HCT116 (cell line): Measurements from ENCODE around the gene GTF3C2. TPM values are rescaled to one million over a fixed set of nuclear protein-coding genes. Genes with fewer than 3 reads are reported as not detected.

Source experiments
- ATAC-seq: fragments of 200-7000 bp; cut with Tn5 transposase; 2 replicates; pipeline ENCODE4 v1.9.1; 2020; ENCODE audit warnings: mild to moderate bottlenecking, moderate library complexity
- BruUV-seq: library from RNA; stranded (reverse); fragments of 400-500 nt; replicated peaks from 2 replicates; lab custom pipeline; 2021; lab: Mats Ljungman, UMichigan
- CTCF ChIA-PET: fragments of 300-600 bp; sonication (Branson Sonifier 250); formaldehyde crosslinking; loops from one replicate; lab custom pipeline; 2021; ENCODE audit warnings: antibody characterized with exemption; lab: Charles Lee
- POLR2A ChIA-PET: fragments of 300-600, 350-600 bp; sonication (Branson Sonifier 250); formaldehyde crosslinking; loops from one replicate; lab custom pipeline; 2021; ENCODE audit warnings: antibody characterized with exemption; lab: Charles Lee
- RAD21 ChIA-PET, 2 experiments: fragments of 300-600 bp; sonication (Branson Sonifier 250); formaldehyde crosslinking; loops; one replicate each; lab custom pipeline; 2023; ENCODE audit warnings: low total read pairs in 2 of 2; ENCODE audit not compliant: uncharacterized antibody in 2 of 2, unreplicated experiment in 2 of 2, low non-redundant PET in 1 of 2; lab: Charles Lee
- DNase-seq: peaks from one replicate; pipeline ENCODE4 v3.0.0-alpha.2; 2010; ENCODE audit warnings: low read depth, low spot score
- H2AFZ ChIP-seq: fragments of 200-600 bp; shearing (Covaris generic), sonication (generic); 2 replicates; pipeline ENCODE4 v1.6.1; 2017; ENCODE audit warnings: low read depth, mixed run types, mixed read lengths, antibody characterized with exemption, low read length; ENCODE audit not compliant: poor library complexity, severe bottlenecking
- H3K27ac ChIP-seq: 2 replicates; pipeline ENCODE4 v1.5.1; 2012; ENCODE audit warnings: low read depth, low read length
- H3K27me3 ChIP-seq: fragments of 200-600 bp; sonication (generic); 2 replicates; pipeline ENCODE4 v1.6.1; 2016; ENCODE audit warnings: mixed run types, low read length, mixed read lengths; ENCODE audit not compliant: insufficient read depth
- H3K36me3 ChIP-seq, 2 experiments: fragments of 200-500 bp in 1 of 2; fragments of 200-600 bp in 1 of 2; sonication (Bioruptor generic) in 1 of 2; sonication (generic) in 1 of 2; 2 replicates each; pipeline versions ENCODE4 v1.5.1 to v1.6.1; 2014 to 2016; ENCODE audit warnings: low read length in 2 of 2, inconsistent platforms in 1 of 2, mixed read lengths in 1 of 2, mixed run types in 1 of 2; ENCODE audit not compliant: insufficient read depth in 2 of 2, control insufficient read depth in 1 of 2
- H3K4me1 ChIP-seq, 2 experiments: fragments of 200-600 bp in 1 of 2; sonication (generic) in 1 of 2; 2 replicates each; pipeline versions ENCODE4 v1.5.1 to v1.6.1; 2012 to 2017; ENCODE audit warnings: low read length in 2 of 2, inconsistent platforms in 1 of 2, mild to moderate bottlenecking in 1 of 2, mixed read lengths in 1 of 2, mixed run types in 1 of 2, moderate library complexity in 1 of 2; ENCODE audit not compliant: insufficient read depth in 2 of 2, control insufficient read depth in 1 of 2
- H3K4me2 ChIP-seq: fragments of 200-600 bp; sonication (generic); 2 replicates; pipeline ENCODE4 v1.6.1; 2017; ENCODE audit warnings: mixed run types, low read length, mixed read lengths
- H3K4me3 ChIP-seq, 2 experiments: fragments of 200-600 bp in 1 of 2; sonication (generic) in 1 of 2; replicated peaks in 1 of 2; 2 replicates each; pipeline ENCODE4 v1.5.1; 2011 to 2016; ENCODE audit warnings: low read length in 2 of 2, control low read depth in 1 of 2, low read depth in 1 of 2, mild to moderate bottlenecking in 1 of 2, mixed read lengths in 1 of 2, mixed run types in 1 of 2
- H3K79me2 ChIP-seq: fragments of 200-600 bp; sonication (generic); 2 replicates; pipeline ENCODE4 v1.6.1; 2017; ENCODE audit warnings: mild to moderate bottlenecking, mixed run types, low read length, moderate library complexity, mixed read lengths; ENCODE audit not compliant: insufficient read depth
- H3K9ac ChIP-seq: fragments of 200-600 bp; sonication (generic); 2 replicates; pipeline ENCODE4 v1.6.1; 2016; ENCODE audit warnings: low read length, mixed read lengths
- H3K9me2 ChIP-seq: fragments of 200-600 bp; sonication (generic), shearing (Covaris generic); 2 replicates; pipeline ENCODE4 v1.6.1; 2017; ENCODE audit warnings: mixed run types, mild to moderate bottlenecking, moderate library complexity; ENCODE audit not compliant: insufficient read depth
- H3K9me3 ChIP-seq, 2 experiments: fragments of 200-500 bp in 1 of 2; fragments of 200-600 bp in 1 of 2; sonication (Bioruptor generic) in 1 of 2; sonication (generic) in 1 of 2; 2 replicates each; pipeline ENCODE4 v1.6.1; 2014 to 2017; ENCODE audit warnings: low read length in 2 of 2, mixed read lengths in 2 of 2, inconsistent platforms in 1 of 2, low read depth in 1 of 2, mild to moderate bottlenecking in 1 of 2, mixed run types in 1 of 2, moderate library complexity in 1 of 2; ENCODE audit not compliant: control insufficient read depth in 1 of 2, insufficient read depth in 1 of 2
- H4K20me1 ChIP-seq: fragments of 200-600 bp; sonication (generic), shearing (Covaris generic); 2 replicates; pipeline ENCODE4 v1.6.1; 2017; ENCODE audit warnings: mixed run types, mild to moderate bottlenecking, moderate library complexity; ENCODE audit not compliant: insufficient read depth
- ATF3 ChIP-seq: IDR thresholded peaks from 2 replicates; pipeline ENCODE4 v1.6.1; 2012
- CBX3 ChIP-seq: IDR thresholded peaks from 2 replicates; pipeline ENCODE4 v1.6.1; 2012; ENCODE audit warnings: low read depth
- EGR1 ChIP-seq: IDR thresholded peaks from 2 replicates; pipeline ENCODE4 v1.6.1; 2012; ENCODE audit warnings: low read depth
- EZH2 ChIP-seq: fragments of 200-600 bp; sonication (generic); IDR thresholded peaks from 2 replicates; pipeline ENCODE4 v1.6.1; 2017; ENCODE audit warnings: antibody characterized with exemption, mixed run types
- FOSL1 ChIP-seq: IDR thresholded peaks from 2 replicates; pipeline ENCODE4 v1.6.1; 2012; ENCODE audit warnings: low read depth
- JUND ChIP-seq: IDR thresholded peaks from 2 replicates; pipeline ENCODE4 v1.6.1; 2012
- MAX ChIP-seq: IDR thresholded peaks from 2 replicates; pipeline ENCODE4 v1.6.1; 2012
- POLR2A ChIP-seq: IDR thresholded peaks from 2 replicates; pipeline ENCODE4 v1.7.0; 2011; ENCODE audit warnings: borderline replicate concordance; ENCODE audit not compliant: insufficient read depth, insufficient read length; ENCODE audit errors: extremely low read depth
- RAD21 ChIP-seq: IDR thresholded peaks from 2 replicates; pipeline ENCODE4 v1.6.1; 2012; ENCODE audit warnings: low read depth, mild to moderate bottlenecking
- SIN3A ChIP-seq: IDR thresholded peaks from 2 replicates; pipeline ENCODE4 v1.6.1; 2012; ENCODE audit warnings: low read depth
- SP1 ChIP-seq: IDR thresholded peaks from 2 replicates; pipeline ENCODE4 v1.6.1; 2012; ENCODE audit warnings: low read depth
- SRF ChIP-seq: IDR thresholded peaks from 2 replicates; pipeline ENCODE4 v1.6.1; 2012; ENCODE audit warnings: low read depth
- TCF7L2 ChIP-seq: IDR thresholded peaks from 2 replicates; pipeline ENCODE4 v1.7.0; 2011; ENCODE audit warnings: borderline replicate concordance, inconsistent platforms; ENCODE audit not compliant: insufficient read depth, insufficient read length; ENCODE audit errors: extremely low read depth
- YY1 ChIP-seq: IDR thresholded peaks from 2 replicates; pipeline ENCODE4 v1.6.1; 2011; ENCODE audit warnings: low read length, low read depth, moderate library complexity, mild to moderate bottlenecking; ENCODE audit not compliant: insufficient replicate concordance; ENCODE audit errors: extremely low read depth
- ZFX ChIP-seq: fragments of 450-650 bp; IDR thresholded peaks from 2 replicates; pipeline ENCODE4 v1.6.1; 2017
- ZNF274 ChIP-seq: fragments of 200-500 bp; sonication (Bioruptor generic); IDR thresholded peaks from 2 replicates; pipeline ENCODE4 v1.6.1; 2014; ENCODE audit warnings: mild to moderate bottlenecking, low read depth, low read length, inconsistent platforms
- intact Hi-C: fragments of 100-400 bp; cut with micrococcal nuclease; formaldehyde crosslinking; loops from 2 replicates; pipeline ENCODE4 v1.10.0; 2022
- total RNA-seq: library from RNA; stranded (reverse); gene quantifications from one replicate; pipeline ENCODE4 v1.2.1, GENCODE V29; 2021; ENCODE audit not compliant: unreplicated experiment

Gene GTF3C2
- total RNA-seq, 1 experiment from 2014 or later = 88.2 TPM

GRCh38 chr2:27315122-27315521 is 41.4 kb downstream of the GTF3C2 start:
- H3K4me1 ChIP-seq = peaks cover 7 to 9% of the 10 kb centered on the region in 2 experiments; a peak in 3 of 4 replicates
- intact Hi-C loops = no loop called here
- no peak overlapping the region for H3K4me2 ChIP-seq
- CTCF ChIA-PET = interaction anchor here (2.0 kb wide), 1 partner anchor 12 kb away, joined by 6 read pairs; no protein-coding TSS in a partner anchor
- H3K4me3 ChIP-seq = no peak overlapping the region
- DNase-seq (no peak), ATAC-seq (no peak)
- H3K79me2 ChIP-seq = no peaks in the 10 kb centered on the region
- POLR2A ChIA-PET = no interaction called here
- no peaks in the 10 kb centered on the region for H3K27me3 ChIP-seq
- TF ChIP-seq CBX3 (no peak), SRF (no peak), ATF3 (no peak), SIN3A (no peak), EGR1 (no peak), POLR2A (no peak), JUND (no peak), EZH2 (no peak), ZFX (no peak), FOSL1 (no peak)
- no peaks in the 10 kb centered on the region; a peak in 1 of 4 replicates for H3K36me3 ChIP-seq
- H3K9me3 ChIP-seq = no peaks in the 10 kb centered on the region
- BruUV-seq = no TSS peak
- H3K9ac ChIP-seq = no peak overlapping the region
- RAD21 ChIA-PET = no interaction called here
- no peaks in the 10 kb centered on the region for H3K9me2 ChIP-seq
- no peaks in the 10 kb centered on the region for H4K20me1 ChIP-seq
- no peak overlapping the region for H2AFZ ChIP-seq
- no peak overlapping the region for H3K27ac ChIP-seq

GRCh38 chr2:27314709-27315108 is 41.9 kb downstream of the GTF3C2 start:
- Histone ChIP-seq H3K79me2 (no peaks in the 10 kb centered on the region), H3K9ac (no peak overlapping the region), H3K9me3 (no peaks in the 10 kb centered on the region), H3K27ac (no peak overlapping the region), H3K27me3 (no peaks in the 10 kb centered on the region), H3K4me2 (no peak overlapping the region), H3K9me2 (no peaks in the 10 kb centered on the region), H2AFZ (no peak overlapping the region), H3K4me3 (no peak overlapping the region), H3K36me3 (peaks cover 0 to 1% of the 10 kb centered on the region in 2 experiments; a peak in 1 of 4 replicates), H3K4me1 (peaks cover 4 to 5% of the 10 kb centered on the region in 2 experiments; a peak in 3 of 4 replicates), H4K20me1 (no peaks in the 10 kb centered on the region)
- BruUV-seq = no TSS peak
- DNase-seq (no peak), ATAC-seq (no peak)
- RAD21 ChIA-PET = no interaction called here
- TF ChIP-seq SIN3A (no peak), SRF (no peak), CBX3 (no peak), TCF7L2 (no peak), ZFX (no peak), SP1 (no peak), ZNF274 (no peak), RAD21 (no peak), POLR2A (no peak), ATF3 (no peak), YY1 (no peak), JUND (no peak), EZH2 (no peak), FOSL1 (no peak), MAX (no peak), EGR1 (no peak)
- intact Hi-C loops = no loop called here
- POLR2A ChIA-PET = no interaction called here
- CTCF ChIA-PET = interaction anchor here (2.0 kb wide), 1 partner anchor 12 kb away, joined by 6 read pairs; no protein-coding TSS in a partner anchor
